Left lung (tissue), 10 donors: Measurements from ENCODE around the gene PPP1R12B. TPM values are rescaled to one million over a fixed set of nuclear protein-coding genes. Genes with fewer than 3 reads are reported as not detected.

Experiments used
- ATAC-seq: fragments of 200-7000 bp; cut with Tn5 transposase; one replicate; pipeline ENCODE4 v1.9.1; 2020; ENCODE audit warnings: moderate library complexity
- DNase-seq, 4 donors: peaks; one replicate each; pipeline ENCODE4 v3.0.0-alpha.2; 2013 to 2020
- H3K27ac ChIP-seq, 2 donors: fragments of 200-600 bp; sonication (generic) in 1 of 2; one replicate each; pipeline versions ENCODE4 v1.5.0 to v1.8.0; 2020 to 2021
- H3K27me3 ChIP-seq, 2 donors: fragments of 200-600 bp; sonication (generic) in 1 of 2; one replicate each; pipeline versions ENCODE4 v1.5.0 to v1.8.0; 2020 to 2021
- H3K36me3 ChIP-seq, 2 donors: fragments of 200-600 bp; sonication (generic) in 1 of 2; one replicate each; pipeline versions ENCODE4 v1.5.0 to v1.8.0; 2020 to 2021
- H3K4me1 ChIP-seq, 2 donors: fragments of 200-600 bp; one replicate each; pipeline ENCODE4 v1.8.0; 2021
- H3K4me3 ChIP-seq, 2 donors: fragments of 200-600 bp; sonication (generic) in 1 of 2; one replicate each; pipeline versions ENCODE4 v1.5.0 to v1.8.0; 2020 to 2021; ENCODE audit warnings: mild to moderate bottlenecking in 1 of 2
- H3K9me3 ChIP-seq, 2 donors: fragments of 200-600 bp; sonication (generic) in 1 of 2; one replicate each; pipeline versions ENCODE4 v1.5.0 to v1.8.0; 2020 to 2021
- CTCF ChIP-seq, 2 donors: fragments of 200-600 bp; sonication (generic) in 1 of 2; IDR thresholded peaks; one replicate each; pipeline versions ENCODE4 v1.5.0 to v1.8.0; 2021; ENCODE audit warnings: antibody characterized with exemption in 2 of 2
- intact Hi-C, 2 donors: fragments of 100-400 bp; cut with DNase I; formaldehyde crosslinking; loops; one replicate each; pipeline versions ENCODE4 v1.11.2 to v1.14.2; 2022
- polyA plus RNA-seq, 6 donors: library from polyadenylated mRNA; unstranded; fragments of 120-200 nt; gene quantifications; one replicate each; pipeline ENCODE4 v1.2.1, GENCODE V29; 2013; ENCODE audit not compliant: insufficient read length in 6 of 6
- total RNA-seq, 2 donors: library from RNA; stranded (reverse); fragmentation: NEBNext Ultra II Directional; extraction: Animal tissue kit (Norgen Biotek cat#: 25700); gene quantifications; one replicate each; pipeline ENCODE4 v1.2.1, GENCODE V29; 2021
- donor health status: DM: no; HTN: yes; CAD: no.
- donor health status: DM: no; HTN: no; CAD: no.

Gene PPP1R12B
- total and polyA plus RNA-seq, 8 donors: 25.8 to 45.9 (median 30.8) TPM

- intact Hi-C loops: no loop called here
Measured at GRCh38 chr1:202320081-202320405, 28.5 kb upstream of the PPP1R12B start.

DNA sequence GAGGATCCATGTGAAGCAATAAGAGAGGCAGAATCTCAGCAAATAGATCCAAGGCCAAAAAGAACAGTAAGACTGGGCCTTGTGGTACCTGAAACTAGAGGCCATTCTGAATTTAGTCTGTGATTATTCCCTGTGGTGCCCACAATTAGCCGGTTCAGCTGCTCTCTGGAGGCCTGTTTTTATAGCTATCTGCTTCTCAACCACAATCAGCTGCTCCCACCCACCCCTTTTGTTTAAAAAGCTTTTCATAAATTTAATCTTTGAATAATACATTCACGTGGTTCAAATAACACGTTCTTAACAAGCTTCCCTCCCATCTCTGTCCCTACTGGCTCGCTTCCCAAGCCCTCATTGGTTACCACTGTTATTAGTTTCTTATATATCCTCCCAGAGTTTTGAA, 24.8 kb upstream of the PPP1R12B start:
- Histone ChIP-seq H3K9me3 (no peaks in the 10 kb centered on the region), H3K4me1 (no peaks in the 10 kb centered on the region), H3K27ac (no peak overlapping the region), H3K4me3 (no peak overlapping the region), H3K36me3 (no peaks in the 10 kb centered on the region), H3K27me3 (no peaks in the 10 kb centered on the region)
- DNase-seq (no peak), ATAC-seq (no peak)
- intact Hi-C loops: no loop called here
- no peak for TF ChIP-seq CTCF (IDR thresholded peaks at IDR 0.05)

More at GRCh38 chr1:202320081-202320405, 28.5 kb upstream of the PPP1R12B start:
- Histone ChIP-seq H3K4me1 (no peaks in the 10 kb centered on the region), H3K4me3 (no peak overlapping the region), H3K27me3 (no peaks in the 10 kb centered on the region), H3K9me3 (no peaks in the 10 kb centered on the region), H3K27ac (no peak overlapping the region), H3K36me3 (no peaks in the 10 kb centered on the region)
- TF ChIP-seq CTCF (IDR thresholded peaks at IDR 0.05): no peak
- no peak for ATAC-seq
- DNase-seq: no peak

DNA sequence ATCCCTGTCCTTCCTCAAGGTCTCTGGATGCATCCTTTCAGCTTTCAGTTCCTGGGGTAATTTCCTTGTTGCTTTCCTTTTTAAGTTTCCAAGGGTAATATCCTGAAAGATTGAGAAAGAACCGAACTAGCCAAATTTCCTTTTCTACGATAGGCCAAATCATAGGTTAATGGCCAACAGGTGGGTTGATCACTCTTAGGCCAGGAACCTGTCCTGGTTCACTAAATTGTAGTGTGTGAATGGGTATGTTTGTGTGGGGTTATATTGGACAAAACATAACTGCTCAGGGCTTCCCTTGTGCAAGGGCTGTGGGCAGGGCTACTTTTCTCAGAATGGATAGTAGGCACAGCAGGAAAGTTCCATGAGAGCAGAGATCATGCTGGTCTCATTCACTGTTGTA, 23.9 kb upstream of the PPP1R12B start:
- Histone ChIP-seq H3K9me3 (no peaks in the 10 kb centered on the region), H3K4me3 (no peak overlapping the region), H3K27me3 (no peaks in the 10 kb centered on the region), H3K36me3 (peaks cover 0 to 2% of the 10 kb centered on the region in 2 donors), H3K4me1 (no peaks in the 10 kb centered on the region), H3K27ac (no peak overlapping the region)
- intact Hi-C loops: no loop called here
- ATAC-seq (no peak), DNase-seq (no peak)
- no peak for TF ChIP-seq CTCF (IDR thresholded peaks at IDR 0.05)

DNA sequence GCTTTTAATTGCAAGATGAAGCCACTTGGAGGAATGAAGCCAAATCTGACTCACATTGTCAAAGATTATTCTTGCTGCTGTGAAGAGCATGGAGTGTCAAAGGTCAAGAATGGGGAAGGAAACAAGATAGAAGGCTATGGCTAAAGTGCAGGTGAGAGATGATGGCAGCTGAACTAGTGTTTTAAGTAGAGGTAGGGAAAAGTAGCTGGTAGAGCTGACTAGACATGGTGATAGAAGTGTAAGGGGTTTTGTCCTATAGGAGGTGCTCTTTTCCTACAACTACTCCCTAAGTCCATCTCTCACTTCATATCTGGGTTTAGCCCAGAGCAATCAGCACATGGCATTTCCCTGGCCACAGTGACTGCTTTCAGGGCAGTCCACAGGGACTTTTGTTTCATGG, 18.6 kb upstream of the PPP1R12B start:
- H3K36me3 ChIP-seq: peaks cover 0 to 45% of the 10 kb centered on the region in 2 donors
- no peak overlapping the region for H3K4me3 ChIP-seq
- no peak for TF ChIP-seq CTCF (IDR thresholded peaks at IDR 0.05)
- no peaks in the 10 kb centered on the region for H3K27me3 ChIP-seq
- H3K4me1 ChIP-seq: no peaks in the 10 kb centered on the region
- ATAC-seq: no peak
- intact Hi-C loops: no loop called here
- DNase-seq: no peak
- no peaks in the 10 kb centered on the region for H3K9me3 ChIP-seq
- no peak overlapping the region for H3K27ac ChIP-seq

DNA sequence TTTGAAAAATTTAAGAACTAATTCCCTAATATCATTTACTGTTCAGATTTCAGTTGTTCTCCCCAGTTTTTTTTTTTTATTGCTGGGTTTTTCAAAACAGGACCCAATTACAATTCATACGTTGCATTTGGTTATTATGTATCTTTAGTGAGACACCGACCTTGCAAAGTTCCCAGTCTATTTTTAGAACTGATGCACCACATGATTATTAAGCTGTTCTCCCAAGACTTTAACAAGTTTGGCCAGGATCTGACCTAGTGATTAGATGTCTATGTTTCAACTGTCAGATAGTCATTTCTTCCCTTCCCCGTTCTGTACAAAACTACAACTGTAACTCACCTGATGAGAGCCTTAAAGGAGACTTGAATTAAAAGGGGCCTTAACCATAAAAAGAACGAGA, 14.6 kb upstream of the PPP1R12B start:
- H3K36me3 ChIP-seq: peaks cover 0 to 51% of the 10 kb centered on the region in 2 donors
- no peaks in the 10 kb centered on the region for H3K9me3 ChIP-seq
- DNase-seq: no peak
- ATAC-seq: no peak
- no peak overlapping the region for H3K27ac ChIP-seq
- H3K4me1 ChIP-seq: no peaks in the 10 kb centered on the region
- TF ChIP-seq CTCF (IDR thresholded peaks at IDR 0.05): no peak
- H3K4me3 ChIP-seq: no peak overlapping the region
- H3K27me3 ChIP-seq: no peaks in the 10 kb centered on the region
- intact Hi-C loops: no loop called here
